Prostate gland (tissue), 2 donors: ENCODE data around the gene PRKCG. TPM values are rescaled to one million over a fixed set of nuclear protein-coding genes. Genes with fewer than 3 reads are reported as not detected.
"Not testable (repeated sequence)": the region's sequence is repeated elsewhere in the genome, so short reads cannot be mapped to it uniquely, and the experiment has no call there.

Experiments
- DNase-seq: peaks from one replicate; pipeline ENCODE4 v3.0.0-alpha.2; 2019; ENCODE audit warnings: low spot score
- H3K27ac ChIP-seq, 2 donors: fragments of 200-600 bp; sonication (generic); 2 replicates each; pipeline ENCODE4 v1.5.1; 2017 to 2019
- H3K27me3 ChIP-seq: fragments of 200-600 bp; sonication (generic); replicated peaks from 2 replicates; pipeline ENCODE4 v1.5.1; 2019; ENCODE audit not compliant: insufficient read depth
- H3K36me3 ChIP-seq, 2 donors: fragments of 200-600 bp; sonication (generic); 1 replicate in 1 of 2; 2 replicates in 1 of 2; pipeline versions ENCODE4 v1.5.1 to v1.8.1; 2017 to 2019
- H3K4me1 ChIP-seq: fragments of 200-600 bp; sonication (generic); replicated peaks from 2 replicates; pipeline ENCODE4 v1.5.1; 2019
- H3K4me3 ChIP-seq, 2 donors: fragments of 200-600 bp; sonication (generic); 2 replicates each; pipeline ENCODE4 v1.5.1; 2017 to 2019
- H3K9me3 ChIP-seq: fragments of 200-600 bp; sonication (generic); 2 replicates; pipeline ENCODE4 v1.5.1; 2017
- POLR2A ChIP-seq: fragments of 450-650 bp; IDR thresholded peaks from one replicate; pipeline ENCODE4 v1.6.1; 2016; ENCODE audit warnings: antibody characterized with exemption, mild to moderate bottlenecking
- POLR2AphosphoS5 ChIP-seq: sonication (generic); formaldehyde crosslinking; IDR thresholded peaks from one replicate; pipeline ENCODE4 v1.6.1; 2017; ENCODE audit warnings: antibody characterized with exemption
- WGBS: methylation state at CpG from one replicate; pipeline ENCODE4 v1.1.5; 2018; 5-methylcytosine and 5-hydroxymethylcytosine counted together
- intact Hi-C: fragments of 100-400 bp; cut with DNase I; formaldehyde crosslinking; loops from one replicate; pipeline ENCODE4 v1.14.2; 2022
- total RNA-seq, 2 donors: library from RNA; depleted of rRNA; stranded (reverse); fragments of >200 nt; gene quantifications; one replicate each; pipeline ENCODE4 v1.1.0, GENCODE V29; 2016
- TF ChIP-seq, protein P1 (sequence below), 4 experiments: fragments of 200-600 bp in 2 of 4; fragments of 450-650 bp in 2 of 4; sonication (generic) in 2 of 4; IDR thresholded peaks; 1 replicate in 3 of 4; 2 replicates in 1 of 4; pipeline ENCODE4 v1.5.1; 2016 to 2019; ENCODE audit warnings: antibody characterized with exemption in 4 of 4, mild to moderate bottlenecking in 2 of 4, moderate library complexity in 2 of 4

The PRKCG gene
- under 1 TPM in 1 of 2 donors, not detected in 1; 0.97 TPM for total RNA-seq

DNA sequence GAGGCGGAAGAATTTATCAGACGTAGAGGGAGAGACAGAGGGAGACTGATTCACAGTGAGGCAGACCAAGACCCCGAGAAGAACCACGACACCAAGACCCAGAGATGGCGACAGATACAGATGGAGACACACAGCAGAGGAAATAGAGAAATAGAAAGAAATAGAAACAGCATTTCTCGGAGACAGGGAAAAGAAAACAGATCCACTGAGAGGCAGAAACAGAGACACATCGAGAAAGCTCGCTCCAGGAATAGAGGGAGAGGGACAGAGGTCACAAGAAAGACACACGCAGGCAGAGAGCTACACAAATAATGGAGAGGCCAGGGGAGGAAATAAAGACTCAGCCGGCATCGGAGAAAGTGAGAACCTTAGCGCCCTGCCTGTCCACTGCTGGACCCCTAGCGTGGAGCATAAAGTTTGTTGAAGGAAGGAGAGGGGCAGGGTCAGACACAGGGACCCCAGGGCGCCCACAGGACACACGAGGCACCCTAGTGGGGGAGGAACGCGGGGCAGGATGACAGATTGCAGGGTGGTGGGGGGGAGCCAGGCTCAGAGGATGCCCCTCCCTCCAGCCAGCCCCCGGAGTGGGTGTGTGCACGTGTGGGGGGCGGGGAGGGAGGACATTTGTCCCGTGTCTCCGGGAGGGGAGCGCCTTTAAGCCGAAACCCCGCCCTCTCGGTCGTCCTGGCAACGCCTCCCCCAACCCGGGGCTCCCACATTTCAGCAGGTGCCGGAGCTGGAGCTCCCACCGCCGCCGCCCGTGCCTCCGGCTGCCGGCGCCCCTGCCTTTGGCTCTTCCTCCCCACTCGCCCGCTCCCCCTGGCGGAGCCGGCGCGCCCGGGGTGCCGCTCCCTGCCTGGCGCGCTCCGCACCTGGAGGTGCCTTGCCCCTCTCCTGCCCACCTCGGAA is at the start of gene PRKCG:
PRKCG (plus strand) TSS at position 716 of the 909 bp plus-strand sequence. CDS start 298 bp downstream, outside the sequence.
- Histone ChIP-seq H3K9me3 (no peaks in the 10 kb centered on the region), H3K27ac (no peak within 1 kb of the TSS), H3K4me1 (peaks cover 6% of the 10 kb centered on the region), H3K4me3 (peak within 1 kb of the TSS; percentile 9 to 16), H3K36me3 (no peaks in the 10 kb centered on the region), H3K27me3 (peaks cover 17% of the 10 kb centered on the region)
- 3% methylated on average over 48 of the region's 49 CpGs for WGBS
- TF ChIP-seq, protein P1, sequence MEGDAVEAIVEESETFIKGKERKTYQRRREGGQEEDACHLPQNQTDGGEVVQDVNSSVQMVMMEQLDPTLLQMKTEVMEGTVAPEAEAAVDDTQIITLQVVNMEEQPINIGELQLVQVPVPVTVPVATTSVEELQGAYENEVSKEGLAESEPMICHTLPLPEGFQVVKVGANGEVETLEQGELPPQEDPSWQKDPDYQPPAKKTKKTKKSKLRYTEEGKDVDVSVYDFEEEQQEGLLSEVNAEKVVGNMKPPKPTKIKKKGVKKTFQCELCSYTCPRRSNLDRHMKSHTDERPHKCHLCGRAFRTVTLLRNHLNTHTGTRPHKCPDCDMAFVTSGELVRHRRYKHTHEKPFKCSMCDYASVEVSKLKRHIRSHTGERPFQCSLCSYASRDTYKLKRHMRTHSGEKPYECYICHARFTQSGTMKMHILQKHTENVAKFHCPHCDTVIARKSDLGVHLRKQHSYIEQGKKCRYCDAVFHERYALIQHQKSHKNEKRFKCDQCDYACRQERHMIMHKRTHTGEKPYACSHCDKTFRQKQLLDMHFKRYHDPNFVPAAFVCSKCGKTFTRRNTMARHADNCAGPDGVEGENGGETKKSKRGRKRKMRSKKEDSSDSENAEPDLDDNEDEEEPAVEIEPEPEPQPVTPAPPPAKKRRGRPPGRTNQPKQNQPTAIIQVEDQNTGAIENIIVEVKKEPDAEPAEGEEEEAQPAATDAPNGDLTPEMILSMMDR (IDR thresholded peaks at IDR 0.05): peak in 3 of 4 experiments; percentile 31 to 60 (median 45)
- no peak for TF ChIP-seq POLR2A
- no peak for DNase-seq
- intact Hi-C loops: no loop called here

DNA sequence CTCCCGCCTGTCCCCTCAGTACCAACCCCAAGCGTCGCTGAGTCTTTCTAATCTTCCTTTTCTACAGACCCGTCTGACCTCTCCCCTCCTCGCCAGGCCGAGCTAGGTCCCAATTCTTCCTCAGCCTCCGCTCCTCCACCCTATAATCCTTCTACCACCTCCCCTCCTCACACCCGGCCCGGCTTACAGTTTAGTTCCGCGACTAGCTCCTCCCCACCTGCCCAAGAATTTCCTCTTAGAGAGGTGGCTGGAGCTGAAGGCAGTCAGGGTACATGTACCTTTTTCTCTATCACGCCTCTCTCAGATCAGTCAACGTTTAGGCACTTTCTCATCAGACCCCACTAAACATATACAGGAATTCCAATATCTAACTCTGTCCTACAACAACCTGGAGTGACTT is 49.1 kb upstream of the PRKCG start:
- intact Hi-C loops, H3K27me3 ChIP-seq, H3K9me3 ChIP-seq, H3K4me3 ChIP-seq, H3K36me3 ChIP-seq, H3K4me1 ChIP-seq, H3K27ac ChIP-seq, DNase-seq: not testable (repeated sequence)
- 12% methylated on average over 13 of the region's 13 CpGs for WGBS

DNA sequence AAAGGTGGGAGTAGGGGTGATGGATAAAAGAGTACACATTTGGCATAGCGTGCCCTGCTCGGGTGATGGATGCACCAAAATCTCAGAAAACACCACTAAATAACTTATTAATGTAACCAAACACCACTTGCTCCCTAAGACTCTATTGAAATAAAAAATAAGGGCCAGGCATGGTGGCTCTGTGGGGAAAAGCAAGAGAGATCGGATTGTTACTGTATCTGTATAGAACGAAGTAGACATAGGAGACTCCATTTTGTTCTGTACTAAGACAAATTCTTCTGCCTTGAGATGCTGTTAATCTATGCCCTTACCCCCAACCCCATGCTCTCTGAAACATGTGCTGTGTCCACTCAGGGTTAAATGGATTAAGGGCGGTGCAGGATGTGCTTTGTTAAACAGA is 43.6 kb upstream of the PRKCG start:
- H3K4me3 ChIP-seq, H3K36me3 ChIP-seq, H3K27ac ChIP-seq, H3K4me1 ChIP-seq, H3K27me3 ChIP-seq, DNase-seq, intact Hi-C loops, H3K9me3 ChIP-seq: not testable (repeated sequence)
- 74% methylated on average over 5 of the region's 5 CpGs for WGBS

DNA sequence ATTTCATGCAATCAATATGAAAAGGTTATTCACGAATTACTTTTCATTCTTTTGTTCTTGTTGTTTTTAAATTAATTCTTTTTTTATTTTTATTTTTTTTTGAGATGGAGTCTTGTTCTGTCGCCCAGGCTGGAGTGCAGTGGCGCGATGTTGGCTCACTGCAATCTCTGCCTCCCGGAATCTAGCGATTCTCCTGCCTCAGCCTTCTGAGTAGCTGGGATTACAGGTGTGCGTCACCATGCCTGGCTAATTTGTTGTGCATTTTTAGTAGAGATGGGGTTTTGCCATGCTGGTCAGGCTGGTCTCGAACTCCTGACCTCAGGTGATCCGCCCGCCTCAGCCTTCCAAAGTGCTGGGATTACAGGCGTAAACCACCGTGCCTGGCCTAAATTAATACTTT is 41.8 kb upstream of the PRKCG start:
- intact Hi-C loops, H3K4me1 ChIP-seq, H3K27ac ChIP-seq, H3K4me3 ChIP-seq, DNase-seq, H3K36me3 ChIP-seq, H3K27me3 ChIP-seq, H3K9me3 ChIP-seq: not testable (repeated sequence)
- 96% methylated on average over 12 of the region's 12 CpGs for whole genome bisulfite sequencing

DNA sequence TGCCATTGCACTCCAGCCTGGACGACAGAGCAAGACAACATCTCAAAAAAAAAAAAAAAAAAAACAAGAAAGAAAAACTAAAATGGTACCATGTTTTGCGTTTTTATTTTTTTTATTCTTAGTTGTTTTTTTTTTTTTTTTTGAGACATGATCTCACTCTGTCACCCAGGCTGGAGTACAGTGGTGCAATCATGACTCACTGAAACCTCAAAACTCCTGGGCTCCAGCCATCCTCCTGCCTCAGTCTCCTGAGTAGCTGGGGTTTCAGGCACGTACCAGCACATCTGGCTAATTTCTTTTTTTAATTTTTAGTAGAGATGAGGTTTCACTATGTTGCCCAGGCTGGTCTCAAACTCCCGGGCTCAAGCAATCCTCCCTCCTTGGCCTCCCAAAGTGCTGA is 41.1 kb upstream of the PRKCG start:
- H3K36me3 ChIP-seq, DNase-seq, intact Hi-C loops: not testable (repeated sequence)

DNA sequence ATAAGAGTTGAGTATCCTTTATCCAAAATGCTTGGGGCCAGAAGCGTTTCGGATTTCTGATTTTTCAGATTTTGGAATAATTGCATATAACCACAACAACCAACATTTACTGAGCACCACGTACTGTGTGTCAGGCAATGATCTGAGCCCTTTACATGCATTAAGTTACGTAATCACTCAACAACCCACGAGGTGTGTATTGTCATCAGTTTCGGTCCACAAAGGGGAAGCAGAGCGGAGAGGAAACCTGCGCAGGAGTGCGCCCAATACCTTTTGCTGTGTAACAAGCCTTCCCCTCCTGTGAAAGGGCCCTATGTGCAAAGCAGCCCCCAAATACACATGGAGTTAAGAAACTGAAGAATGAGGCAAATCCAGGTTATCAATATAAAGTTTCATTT is 37.1 kb upstream of the PRKCG start:
- Histone ChIP-seq H3K9me3 (no peaks in the 10 kb centered on the region), H3K27me3 (no peaks in the 10 kb centered on the region), H3K36me3 (no peaks in the 10 kb centered on the region), H3K27ac (no peak overlapping the region), H3K4me3 (no peak overlapping the region), H3K4me1 (no peaks in the 10 kb centered on the region)
- TF ChIP-seq, protein P1 (IDR thresholded peaks at IDR 0.05): no peak
- TF ChIP-seq POLR2A (no peak), POLR2AphosphoS5 (no peak)
- no peak for DNase-seq
- intact Hi-C loops: no loop called here
- WGBS: 91% methylated on average over 9 of the region's 9 CpGs

More for the DNA sequence above, 41.1 kb upstream of the PRKCG start:
- 83% methylated on average over 4 of the region's 4 CpGs for WGBS
- H3K4me1 ChIP-seq, H3K27ac ChIP-seq, H3K9me3 ChIP-seq, H3K4me3 ChIP-seq, H3K27me3 ChIP-seq: not testable (repeated sequence)

DNA sequence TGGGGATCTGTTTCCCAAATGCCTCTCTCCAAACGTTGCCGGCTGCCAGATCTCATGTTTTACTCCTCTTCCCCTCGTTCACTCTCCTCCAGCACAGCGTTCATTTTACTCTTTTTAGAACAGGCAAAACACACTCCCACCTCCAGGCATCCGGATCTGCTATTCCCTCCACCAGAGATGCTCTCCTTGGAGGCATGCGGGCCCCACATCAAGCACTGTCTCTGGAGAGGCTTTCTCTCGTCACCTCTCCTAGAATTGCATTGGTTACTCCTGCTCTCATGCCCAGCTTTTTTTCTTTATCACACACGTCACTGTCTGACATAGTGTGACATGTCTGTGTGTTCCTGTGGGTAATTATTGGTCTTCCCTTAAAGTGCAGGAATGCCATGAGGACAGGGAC is 34.4 kb upstream of the PRKCG start:
- Histone ChIP-seq H3K27me3 (no peaks in the 10 kb centered on the region), H3K4me1 (no peaks in the 10 kb centered on the region), H3K27ac (no peak overlapping the region), H3K4me3 (no peak overlapping the region), H3K9me3 (no peaks in the 10 kb centered on the region), H3K36me3 (no peaks in the 10 kb centered on the region)
- DNase-seq: no peak
- WGBS: 40% methylated on average over 8 of the region's 8 CpGs
- TF ChIP-seq POLR2AphosphoS5 (no peak), POLR2A (no peak)
- TF ChIP-seq, protein P1 (IDR thresholded peaks at IDR 0.05): no peak
- intact Hi-C loops: no loop called here
